ENCODE data around the gene SLC5A2. TPM values are rescaled to one million over a fixed set of nuclear protein-coding genes. Genes with fewer than 3 reads are reported as not detected.

SLC5A2 gene
- total and polyA plus RNA-seq, 2 of the 13 experiments (the other 11 are each of a cell fraction or from before 2014, with no cell fraction given) = 0.24 to 0.97 TPM

DNA sequence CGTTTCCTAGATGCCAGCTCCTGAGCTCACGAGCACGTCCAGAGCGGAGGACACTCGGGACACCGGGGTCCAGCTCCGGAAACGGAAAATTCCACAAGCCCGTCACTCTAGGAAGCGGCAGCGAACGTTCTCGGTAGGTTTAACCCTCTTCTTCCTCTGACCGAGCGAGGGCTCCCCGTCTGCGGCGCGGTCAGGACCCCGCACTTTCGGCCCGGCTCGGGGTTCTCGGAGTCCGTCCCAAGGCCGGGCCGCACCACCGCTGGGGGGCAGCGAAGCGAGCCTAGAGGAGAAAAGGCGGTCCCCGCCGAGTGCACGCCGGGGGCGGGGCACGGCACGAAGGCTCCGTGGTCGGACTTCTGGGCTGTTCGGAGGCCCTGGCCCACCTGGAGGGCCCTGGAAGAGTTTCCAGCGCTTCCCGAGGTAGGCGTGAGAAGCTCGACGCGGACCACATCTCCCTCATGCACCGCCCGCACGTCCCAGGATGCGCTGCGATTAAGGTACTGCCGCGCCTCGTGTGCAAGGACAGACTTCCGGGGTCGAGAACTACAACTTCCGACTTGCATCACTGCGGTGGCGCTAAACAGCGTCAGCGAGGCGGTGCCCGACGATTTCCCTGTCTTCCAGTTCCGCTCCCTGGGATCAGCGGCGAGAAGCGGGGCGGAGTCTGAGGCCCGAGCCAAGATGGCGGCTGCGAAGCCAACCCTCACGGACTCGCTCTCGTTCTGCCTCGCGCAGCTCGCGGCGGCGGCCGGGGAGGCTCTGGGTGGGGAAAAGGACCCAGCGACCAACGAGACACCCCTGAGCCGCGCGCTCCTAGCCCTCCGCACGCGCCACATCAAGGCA, 23.9 kb upstream of the SLC5A2 start, which contains the start of gene ARMC5 (continued):
- TF ChIP-seq, protein P1, sequence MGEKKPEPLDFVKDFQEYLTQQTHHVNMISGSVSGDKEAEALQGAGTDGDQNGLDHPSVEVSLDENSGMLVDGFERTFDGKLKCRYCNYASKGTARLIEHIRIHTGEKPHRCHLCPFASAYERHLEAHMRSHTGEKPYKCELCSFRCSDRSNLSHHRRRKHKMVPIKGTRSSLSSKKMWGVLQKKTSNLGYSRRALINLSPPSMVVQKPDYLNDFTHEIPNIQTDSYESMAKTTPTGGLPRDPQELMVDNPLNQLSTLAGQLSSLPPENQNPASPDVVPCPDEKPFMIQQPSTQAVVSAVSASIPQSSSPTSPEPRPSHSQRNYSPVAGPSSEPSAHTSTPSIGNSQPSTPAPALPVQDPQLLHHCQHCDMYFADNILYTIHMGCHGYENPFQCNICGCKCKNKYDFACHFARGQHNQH (CRISPR knock-in tag; IDR thresholded peaks at IDR 0.05) = peak; percentile 68
- TF ChIP-seq ZFP36L1 (CRISPR knock-in tag; IDR thresholded peaks at IDR 0.05) = 0 out of 2 replicates have a peak, but pooled peaks have one; percentile 95
- TF ChIP-seq, protein P2, sequence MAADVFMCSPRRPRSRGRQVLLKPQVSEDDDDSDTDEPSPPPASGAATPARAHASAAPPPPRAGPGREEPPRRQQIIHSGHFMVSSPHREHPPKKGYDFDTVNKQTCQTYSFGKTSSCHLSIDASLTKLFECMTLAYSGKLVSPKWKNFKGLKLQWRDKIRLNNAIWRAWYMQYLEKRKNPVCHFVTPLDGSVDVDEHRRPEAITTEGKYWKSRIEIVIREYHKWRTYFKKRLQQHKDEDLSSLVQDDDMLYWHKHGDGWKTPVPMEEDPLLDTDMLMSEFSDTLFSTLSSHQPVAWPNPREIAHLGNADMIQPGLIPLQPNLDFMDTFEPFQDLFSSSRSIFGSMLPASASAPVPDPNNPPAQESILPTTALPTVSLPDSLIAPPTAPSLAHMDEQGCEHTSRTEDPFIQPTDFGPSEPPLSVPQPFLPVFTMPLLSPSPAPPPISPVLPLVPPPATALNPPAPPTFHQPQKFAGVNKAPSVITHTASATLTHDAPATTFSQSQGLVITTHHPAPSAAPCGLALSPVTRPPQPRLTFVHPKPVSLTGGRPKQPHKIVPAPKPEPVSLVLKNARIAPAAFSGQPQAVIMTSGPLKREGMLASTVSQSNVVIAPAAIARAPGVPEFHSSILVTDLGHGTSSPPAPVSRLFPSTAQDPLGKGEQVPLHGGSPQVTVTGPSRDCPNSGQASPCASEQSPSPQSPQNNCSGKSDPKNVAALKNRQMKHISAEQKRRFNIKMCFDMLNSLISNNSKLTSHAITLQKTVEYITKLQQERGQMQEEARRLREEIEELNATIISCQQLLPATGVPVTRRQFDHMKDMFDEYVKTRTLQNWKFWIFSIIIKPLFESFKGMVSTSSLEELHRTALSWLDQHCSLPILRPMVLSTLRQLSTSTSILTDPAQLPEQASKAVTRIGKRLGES (CRISPR knock-in tag; IDR thresholded peaks at IDR 0.05; ENCODE audit: borderline replicate concordance) = peak; percentile 84
- peak; percentile 91 for TF ChIP-seq SPEN (CRISPR knock-in tag; IDR thresholded peaks at IDR 0.05; ENCODE audit: low read depth)
- TF ChIP-seq KDM4B (CRISPR knock-in tag; IDR thresholded peaks at IDR 0.05) = peak; percentile 89
- no peak; the same call in 1 of the 2 replicates for TF ChIP-seq ZNF674 (CRISPR knock-in tag; IDR thresholded peaks at IDR 0.05; ENCODE audit: low read depth)
- TF ChIP-seq FLYWCH1 (CRISPR knock-in tag; IDR thresholded peaks at IDR 0.05) = no peak
- peak; percentile 93 for TF ChIP-seq ETV5 (CRISPR knock-in tag; IDR thresholded peaks at IDR 0.05; ENCODE audit: borderline replicate concordance)
- TF ChIP-seq NFATC3 (CRISPR knock-in tag; IDR thresholded peaks at IDR 0.05) = peak; percentile 69; the same call in 1 of the 2 replicates
- peak; percentile 87 for TF ChIP-seq MED13 (CRISPR knock-in tag; IDR thresholded peaks at IDR 0.05)
- no peak for TF ChIP-seq ZNF207 (IDR thresholded peaks at IDR 0.05; ENCODE audit: borderline replicate concordance)
- TF ChIP-seq ZNF552 (CRISPR knock-in tag; IDR thresholded peaks at IDR 0.05; ENCODE audit: borderline replicate concordance) = peak; percentile 94
- TF ChIP-seq, protein P3, sequence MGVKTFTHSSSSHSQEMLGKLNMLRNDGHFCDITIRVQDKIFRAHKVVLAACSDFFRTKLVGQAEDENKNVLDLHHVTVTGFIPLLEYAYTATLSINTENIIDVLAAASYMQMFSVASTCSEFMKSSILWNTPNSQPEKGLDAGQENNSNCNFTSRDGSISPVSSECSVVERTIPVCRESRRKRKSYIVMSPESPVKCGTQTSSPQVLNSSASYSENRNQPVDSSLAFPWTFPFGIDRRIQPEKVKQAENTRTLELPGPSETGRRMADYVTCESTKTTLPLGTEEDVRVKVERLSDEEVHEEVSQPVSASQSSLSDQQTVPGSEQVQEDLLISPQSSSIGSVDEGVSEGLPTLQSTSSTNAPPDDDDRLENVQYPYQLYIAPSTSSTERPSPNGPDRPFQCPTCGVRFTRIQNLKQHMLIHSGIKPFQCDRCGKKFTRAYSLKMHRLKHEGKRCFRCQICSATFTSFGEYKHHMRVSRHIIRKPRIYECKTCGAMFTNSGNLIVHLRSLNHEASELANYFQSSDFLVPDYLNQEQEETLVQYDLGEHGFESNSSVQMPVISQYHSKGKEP (CRISPR knock-in tag; IDR thresholded peaks at IDR 0.05) = 0 out of 2 replicates have a peak, but pooled peaks have one; percentile 32
- TF ChIP-seq, protein P4, sequence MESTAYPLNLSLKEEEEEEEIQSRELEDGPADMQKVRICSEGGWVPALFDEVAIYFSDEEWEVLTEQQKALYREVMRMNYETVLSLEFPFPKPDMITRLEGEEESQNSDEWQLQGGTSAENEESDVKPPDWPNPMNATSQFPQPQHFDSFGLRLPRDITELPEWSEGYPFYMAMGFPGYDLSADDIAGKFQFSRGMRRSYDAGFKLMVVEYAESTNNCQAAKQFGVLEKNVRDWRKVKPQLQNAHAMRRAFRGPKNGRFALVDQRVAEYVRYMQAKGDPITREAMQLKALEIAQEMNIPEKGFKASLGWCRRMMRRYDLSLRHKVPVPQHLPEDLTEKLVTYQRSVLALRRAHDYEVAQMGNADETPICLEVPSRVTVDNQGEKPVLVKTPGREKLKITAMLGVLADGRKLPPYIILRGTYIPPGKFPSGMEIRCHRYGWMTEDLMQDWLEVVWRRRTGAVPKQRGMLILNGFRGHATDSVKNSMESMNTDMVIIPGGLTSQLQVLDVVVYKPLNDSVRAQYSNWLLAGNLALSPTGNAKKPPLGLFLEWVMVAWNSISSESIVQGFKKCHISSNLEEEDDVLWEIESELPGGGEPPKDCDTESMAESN (CRISPR knock-in tag; conservative IDR thresholded peaks at IDR 0.05) = peak; percentile 88
- TF ChIP-seq, protein P5, sequence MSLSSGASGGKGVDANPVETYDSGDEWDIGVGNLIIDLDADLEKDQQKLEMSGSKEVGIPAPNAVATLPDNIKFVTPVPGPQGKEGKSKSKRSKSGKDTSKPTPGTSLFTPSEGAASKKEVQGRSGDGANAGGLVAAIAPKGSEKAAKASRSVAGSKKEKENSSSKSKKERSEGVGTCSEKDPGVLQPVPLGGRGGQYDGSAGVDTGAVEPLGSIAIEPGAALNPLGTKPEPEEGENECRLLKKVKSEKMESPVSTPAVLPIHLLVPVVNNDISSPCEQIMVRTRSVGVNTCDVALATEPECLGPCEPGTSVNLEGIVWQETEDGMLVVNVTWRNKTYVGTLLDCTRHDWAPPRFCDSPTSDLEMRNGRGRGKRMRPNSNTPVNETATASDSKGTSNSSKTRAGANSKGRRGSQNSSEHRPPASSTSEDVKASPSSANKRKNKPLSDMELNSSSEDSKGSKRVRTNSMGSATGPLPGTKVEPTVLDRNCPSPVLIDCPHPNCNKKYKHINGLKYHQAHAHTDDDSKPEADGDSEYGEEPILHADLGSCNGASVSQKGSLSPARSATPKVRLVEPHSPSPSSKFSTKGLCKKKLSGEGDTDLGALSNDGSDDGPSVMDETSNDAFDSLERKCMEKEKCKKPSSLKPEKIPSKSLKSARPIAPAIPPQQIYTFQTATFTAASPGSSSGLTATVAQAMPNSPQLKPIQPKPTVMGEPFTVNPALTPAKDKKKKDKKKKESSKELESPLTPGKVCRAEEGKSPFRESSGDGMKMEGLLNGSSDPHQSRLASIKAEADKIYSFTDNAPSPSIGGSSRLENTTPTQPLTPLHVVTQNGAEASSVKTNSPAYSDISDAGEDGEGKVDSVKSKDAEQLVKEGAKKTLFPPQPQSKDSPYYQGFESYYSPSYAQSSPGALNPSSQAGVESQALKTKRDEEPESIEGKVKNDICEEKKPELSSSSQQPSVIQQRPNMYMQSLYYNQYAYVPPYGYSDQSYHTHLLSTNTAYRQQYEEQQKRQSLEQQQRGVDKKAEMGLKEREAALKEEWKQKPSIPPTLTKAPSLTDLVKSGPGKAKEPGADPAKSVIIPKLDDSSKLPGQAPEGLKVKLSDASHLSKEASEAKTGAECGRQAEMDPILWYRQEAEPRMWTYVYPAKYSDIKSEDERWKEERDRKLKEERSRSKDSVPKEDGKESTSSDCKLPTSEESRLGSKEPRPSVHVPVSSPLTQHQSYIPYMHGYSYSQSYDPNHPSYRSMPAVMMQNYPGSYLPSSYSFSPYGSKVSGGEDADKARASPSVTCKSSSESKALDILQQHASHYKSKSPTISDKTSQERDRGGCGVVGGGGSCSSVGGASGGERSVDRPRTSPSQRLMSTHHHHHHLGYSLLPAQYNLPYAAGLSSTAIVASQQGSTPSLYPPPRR (CRISPR knock-in tag; IDR thresholded peaks at IDR 0.05; ENCODE audit: borderline replicate concordance) = peak; percentile 76; the same call in 1 of the 2 replicates
